ENCODE measurements around the gene SIPA1L2. TPM values are rescaled to one million over a fixed set of nuclear protein-coding genes. Genes with fewer than 3 reads are reported as not detected.

Gene SIPA1L2
- total RNA-seq, 2 experiments from 2014 or later, result 6.2 to 13.5 TPM

DNA sequence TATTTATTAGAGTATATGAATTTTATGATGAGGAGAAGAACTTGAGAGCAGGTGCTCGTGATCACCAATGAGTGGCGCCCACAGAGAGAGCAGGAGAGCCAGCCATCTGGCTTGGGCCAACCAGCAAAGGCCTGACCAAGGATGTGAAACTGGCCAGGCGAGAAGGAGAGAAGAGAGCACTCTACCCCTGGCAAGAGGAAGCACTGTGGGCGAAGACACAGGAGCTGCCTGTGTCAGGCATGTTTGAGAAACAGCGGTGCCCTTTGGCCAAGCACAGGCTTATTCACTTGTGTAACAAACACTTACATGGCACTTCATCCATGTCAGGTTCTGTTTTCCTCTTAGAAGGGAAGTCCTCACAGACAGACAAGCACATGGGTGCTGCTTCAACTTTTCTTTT, 4.2 kb upstream of the SIPA1L2 start:
- Histone ChIP-seq H3K4me3 (ENCODE audit: low read depth, low read length, poor library complexity, severe bottlenecking) (no peak overlapping the region), H3K4me1 (ENCODE audit: insufficient read depth, low read length, poor library complexity, severe bottlenecking) (peaks cover 11% of the 10 kb centered on the region), H3K36me3 (ENCODE audit: insufficient read depth, low read length) (no peaks in the 10 kb centered on the region), H3K4me2 (ENCODE audit: low read length) (no peak overlapping the region), H4K20me1 (ENCODE audit: insufficient read depth, low read length) (no peaks in the 10 kb centered on the region), H3K79me2 (ENCODE audit: insufficient read depth, low read depth, low read length) (peaks cover 1% of the 10 kb centered on the region; the same call in 1 of the 2 replicates), H2AFZ (ENCODE audit: low read length) (no peak overlapping the region), H3K27ac (ENCODE audit: low read depth, low read length, poor library complexity, severe bottlenecking) (no peak overlapping the region), H3K9me2 (ENCODE audit: insufficient read depth, low read length) (no peaks in the 10 kb centered on the region), H3K9me3 (ENCODE audit: low read length) (no peaks in the 10 kb centered on the region)
- ChIA-PET POLR2A (interaction anchor here (0.6 to 1.2 kb wide), 2 partner anchors 227 to 540 kb away, joined by 3 to 4 read pairs; no protein-coding TSS in a partner anchor), CTCF (ENCODE audit: unreplicated experiment) (no interaction called here)
- no TSS peak for BruUV-seq (replicated peaks)
- peak; percentile 64 for DNase-seq (ENCODE audit: low spot score)
- intact Hi-C loops (cut with micrococcal nuclease; ENCODE audit: unreplicated experiment), result loop anchor here (2.0 to 10.0 kb wide), 3 partner anchors 171 to 398 kb away; partner anchors contain the start of genes MAP10 and NTPCR
- TF ChIP-seq CTCF (conservative IDR thresholded peaks at IDR 0.05; ENCODE audit: low read length) (0 out of 2 replicates have a peak, but pooled peaks have one; percentile 25), EZH2phosphoT487 (IDR thresholded peaks at IDR 0.05; ENCODE audit: borderline replicate concordance, low read depth, low read length) (no peak)

- H3K9me3 ChIP-seq (ENCODE audit: low read length), result no peaks in the 10 kb centered on the region
- H3K9me2 ChIP-seq (ENCODE audit: insufficient read depth, low read length), result no peaks in the 10 kb centered on the region
- H3K36me3 ChIP-seq (ENCODE audit: insufficient read depth, low read length), result no peaks in the 10 kb centered on the region
- ChIA-PET POLR2A (interaction anchor here (0.7 to 0.8 kb wide), 2 partner anchors 14 to 52 kb away, joined by 3 to 4 read pairs; no protein-coding TSS in a partner anchor), CTCF (ENCODE audit: unreplicated experiment) (no interaction called here)
- H2AFZ ChIP-seq (ENCODE audit: low read length), result peak overlapping the region; percentile 85; the same call in 1 of the 2 replicates
- H3K27ac ChIP-seq (ENCODE audit: low read depth, low read length, poor library complexity, severe bottlenecking), result peak overlapping the region; percentile 62
- no peak for DNase-seq (ENCODE audit: low spot score)
- TF ChIP-seq CTCF (conservative IDR thresholded peaks at IDR 0.05; ENCODE audit: low read length) (0 out of 2 replicates have a peak, but pooled peaks have one; percentile 33), EZH2phosphoT487 (IDR thresholded peaks at IDR 0.05; ENCODE audit: borderline replicate concordance, low read depth, low read length) (no peak)
- peak overlapping the region; percentile 91 for H3K4me2 ChIP-seq (ENCODE audit: low read length)
- peak overlapping the region; percentile 73 for H3K4me3 ChIP-seq (ENCODE audit: low read depth, low read length, poor library complexity, severe bottlenecking)
- intact Hi-C loops (cut with micrococcal nuclease; ENCODE audit: unreplicated experiment), result loop anchor here (1.0 to 10.0 kb wide), 3 partner anchors 174 to 765 kb away; partner anchors contain the start of gene MAP10
- no TSS peak for BruUV-seq (replicated peaks)
- H4K20me1 ChIP-seq (ENCODE audit: insufficient read depth, low read length), result no peaks in the 10 kb centered on the region
- H3K4me1 ChIP-seq (ENCODE audit: insufficient read depth, low read length, poor library complexity, severe bottlenecking), result peaks cover 36% of the 10 kb centered on the region
- peaks cover 23% of the 10 kb centered on the region; the same call in 1 of the 2 replicates for H3K79me2 ChIP-seq (ENCODE audit: insufficient read depth, low read depth, low read length)
Measured at GRCh38 chr1:232630894-232631195, 912 bp upstream of the SIPA1L2 start.

Data from OCI-LY7 (cell line).